Activated T-cell treated with anti-CD3 and anti-CD28 coated beads, Interleukin-2, amount 50 U/mL, for 24 hours (primary cell): ENCODE results near the gene RGPD3.
A peak's percentile ranks its signal among the peaks of the same experiment; 100 is the strongest.
"Not testable (repeated sequence)": the region's sequence is repeated elsewhere in the genome, so short reads cannot be mapped to it uniquely, and the experiment has no call there.

Experiments used
- DNase-seq: peaks from one replicate; pipeline ENCODE4 v3.0.0-alpha.2; 2020
- H3K27ac Mint-ChIP-seq: 2 replicates; pipeline ENCODE4 v1.8.0; 2020; ENCODE audit warnings: mild to moderate bottlenecking, mixed read lengths
- H3K27me3 Mint-ChIP-seq: 2 replicates; pipeline ENCODE4 v1.8.0; 2020; ENCODE audit warnings: mixed read lengths
- H3K36me3 Mint-ChIP-seq: 2 replicates; pipeline ENCODE4 v1.8.0; 2020; ENCODE audit warnings: low read depth, mixed read lengths
- H3K4me1 Mint-ChIP-seq: 2 replicates; pipeline ENCODE4 v1.8.0; 2020; ENCODE audit warnings: low read depth, mixed read lengths
- H3K4me3 Mint-ChIP-seq: 2 replicates; pipeline ENCODE4 v1.8.0; 2020; ENCODE audit warnings: mild to moderate bottlenecking, moderate library complexity, mixed read lengths
- H3K9me3 Mint-ChIP-seq: 2 replicates; pipeline ENCODE4 v1.8.0; 2020; ENCODE audit warnings: mixed read lengths

Gene RGPD3

GRCh38 chr2:106381867-106382266 is 86.3 kb downstream of the RGPD3 start:
- not testable (repeated sequence) for DNase-seq, H3K36me3 Mint-ChIP-seq, H3K9me3 Mint-ChIP-seq, H3K4me3 Mint-ChIP-seq, H3K4me1 Mint-ChIP-seq, H3K27ac Mint-ChIP-seq
- H3K27me3 Mint-ChIP-seq, result peaks cover 25% of the 10 kb centered on the region

- DNase-seq, H3K27ac Mint-ChIP-seq, H3K9me3 Mint-ChIP-seq, H3K4me1 Mint-ChIP-seq, H3K4me3 Mint-ChIP-seq, H3K36me3 Mint-ChIP-seq: not testable (repeated sequence)
- H3K27me3 Mint-ChIP-seq, result peaks cover 22% of the 10 kb centered on the region
Measured at GRCh38 chr2:106379567-106379966, 88.6 kb downstream of the RGPD3 start.

GRCh38 chr2:106369182-106369581 is 99.0 kb downstream of the RGPD3 start:
- H3K27me3 Mint-ChIP-seq, DNase-seq, H3K27ac Mint-ChIP-seq, H3K36me3 Mint-ChIP-seq, H3K4me3 Mint-ChIP-seq, H3K4me1 Mint-ChIP-seq, H3K9me3 Mint-ChIP-seq: not testable (repeated sequence)

- H3K9me3 Mint-ChIP-seq, result no peaks in the 10 kb centered on the region
- no peak overlapping the region for H3K27ac Mint-ChIP-seq
- peaks cover 11% of the 10 kb centered on the region for H3K4me1 Mint-ChIP-seq
- no peak for DNase-seq
- peaks cover 4% of the 10 kb centered on the region for H3K27me3 Mint-ChIP-seq
- no peaks in the 10 kb centered on the region for H3K36me3 Mint-ChIP-seq
- no peak overlapping the region for H3K4me3 Mint-ChIP-seq
Measured at GRCh38 chr2:106366204-106366885, 101.9 kb downstream of the RGPD3 start.

GRCh38 chr2:106363791-106364190 is 104.4 kb downstream of the RGPD3 start:
- Mint-ChIP-seq H3K9me3 (no peaks in the 10 kb centered on the region), H3K27me3 (peaks cover 13% of the 10 kb centered on the region), H3K4me3 (no peak overlapping the region), H3K27ac (peak overlapping the region; percentile 22), H3K4me1 (peaks cover 11% of the 10 kb centered on the region), H3K36me3 (no peaks in the 10 kb centered on the region)
- no peak for DNase-seq

GRCh38 chr2:106362789-106363188 is 105.4 kb downstream of the RGPD3 start:
- Mint-ChIP-seq H3K27me3 (peaks cover 16% of the 10 kb centered on the region), H3K4me3 (no peak overlapping the region), H3K36me3 (no peaks in the 10 kb centered on the region), H3K9me3 (no peaks in the 10 kb centered on the region), H3K27ac (no peak overlapping the region), H3K4me1 (peaks cover 11% of the 10 kb centered on the region)
- no peak for DNase-seq

- Mint-ChIP-seq H3K4me3 (no peak overlapping the region), H3K4me1 (peaks cover 11% of the 10 kb centered on the region), H3K36me3 (no peaks in the 10 kb centered on the region), H3K27me3 (peaks cover 27% of the 10 kb centered on the region), H3K9me3 (no peaks in the 10 kb centered on the region), H3K27ac (no peak overlapping the region)
- no peak for DNase-seq
Measured at GRCh38 chr2:106359512-106359911, 108.7 kb downstream of the RGPD3 start.

- no peak for DNase-seq
- H3K4me3 Mint-ChIP-seq, result no peak overlapping the region
- no peaks in the 10 kb centered on the region for H3K9me3 Mint-ChIP-seq
- no peak overlapping the region for H3K27ac Mint-ChIP-seq
- no peaks in the 10 kb centered on the region for H3K36me3 Mint-ChIP-seq
- peaks cover 7% of the 10 kb centered on the region for H3K4me1 Mint-ChIP-seq
- peaks cover 32% of the 10 kb centered on the region for H3K27me3 Mint-ChIP-seq
Measured at GRCh38 chr2:106358521-106358920, 109.7 kb downstream of the RGPD3 start.

GRCh38 chr2:106358081-106358480 is 110.1 kb downstream of the RGPD3 start:
- Mint-ChIP-seq H3K9me3 (no peaks in the 10 kb centered on the region), H3K27me3 (peaks cover 32% of the 10 kb centered on the region)

GRCh38 chr2:106356291-106356690 is 111.9 kb downstream of the RGPD3 start:
- Mint-ChIP-seq H3K36me3 (no peaks in the 10 kb centered on the region), H3K27me3 (peaks cover 28% of the 10 kb centered on the region), H3K27ac (no peak overlapping the region), H3K4me3 (no peak overlapping the region), H3K4me1 (no peaks in the 10 kb centered on the region), H3K9me3 (no peaks in the 10 kb centered on the region)
- no peak for DNase-seq

More at GRCh38 chr2:106358081-106358480, 110.1 kb downstream of the RGPD3 start:
- DNase-seq, result no peak
- no peak overlapping the region for H3K4me3 Mint-ChIP-seq
- H3K27ac Mint-ChIP-seq, result no peak overlapping the region
- H3K36me3 Mint-ChIP-seq, result no peaks in the 10 kb centered on the region
- peaks cover 3% of the 10 kb centered on the region for H3K4me1 Mint-ChIP-seq

- DNase-seq, result no peak
- Mint-ChIP-seq H3K9me3 (no peaks in the 10 kb centered on the region), H3K27me3 (peaks cover 19% of the 10 kb centered on the region), H3K4me3 (no peak overlapping the region), H3K36me3 (no peaks in the 10 kb centered on the region), H3K4me1 (no peaks in the 10 kb centered on the region), H3K27ac (no peak overlapping the region)
Measured at GRCh38 chr2:106353676-106354075, 114.5 kb downstream of the RGPD3 start.

- no peaks in the 10 kb centered on the region for H3K36me3 Mint-ChIP-seq
- no peak overlapping the region for H3K4me3 Mint-ChIP-seq
- no peak for DNase-seq
- H3K27ac Mint-ChIP-seq, result no peak overlapping the region
- no peaks in the 10 kb centered on the region for H3K9me3 Mint-ChIP-seq
- H3K4me1 Mint-ChIP-seq, result peaks cover 3% of the 10 kb centered on the region
- peaks cover 15% of the 10 kb centered on the region for H3K27me3 Mint-ChIP-seq
Measured at GRCh38 chr2:106350980-106351379, 117.2 kb downstream of the RGPD3 start.

GRCh38 chr2:106344302-106344701 is 123.9 kb downstream of the RGPD3 start:
- Mint-ChIP-seq H3K27me3 (no peaks in the 10 kb centered on the region), H3K4me3 (no peak overlapping the region), H3K4me1 (peaks cover 9% of the 10 kb centered on the region), H3K27ac (no peak overlapping the region), H3K36me3 (no peaks in the 10 kb centered on the region), H3K9me3 (no peaks in the 10 kb centered on the region)
- DNase-seq, result no peak

GRCh38 chr2:106343274-106343673 is 124.9 kb downstream of the RGPD3 start:
- H3K9me3 Mint-ChIP-seq, result no peaks in the 10 kb centered on the region
- H3K36me3 Mint-ChIP-seq, result no peaks in the 10 kb centered on the region
- DNase-seq, result no peak
- H3K27me3 Mint-ChIP-seq, result no peaks in the 10 kb centered on the region
- no peak overlapping the region for H3K4me3 Mint-ChIP-seq
- H3K27ac Mint-ChIP-seq, result no peak overlapping the region
- H3K4me1 Mint-ChIP-seq, result peaks cover 9% of the 10 kb centered on the region

- Mint-ChIP-seq H3K36me3 (no peaks in the 10 kb centered on the region), H3K4me3 (no peak overlapping the region), H3K4me1 (peaks cover 6% of the 10 kb centered on the region), H3K27ac (no peak overlapping the region), H3K9me3 (no peaks in the 10 kb centered on the region), H3K27me3 (no peaks in the 10 kb centered on the region)
- no peak for DNase-seq
Measured at GRCh38 chr2:106342831-106343251, 125.4 kb downstream of the RGPD3 start.

GRCh38 chr2:106341666-106342065 is 126.5 kb downstream of the RGPD3 start:
- Mint-ChIP-seq H3K4me3 (no peak overlapping the region), H3K27ac (no peak overlapping the region), H3K9me3 (no peaks in the 10 kb centered on the region), H3K4me1 (peaks cover 5% of the 10 kb centered on the region), H3K36me3 (no peaks in the 10 kb centered on the region), H3K27me3 (no peaks in the 10 kb centered on the region)
- DNase-seq, result no peak
